Neural crest cell (in vitro differentiated cells): Measurements from ENCODE around the gene COG8. TPM values are rescaled to one million over a fixed set of nuclear protein-coding genes. Genes with fewer than 3 reads are reported as not detected.
"Not testable (repeated sequence)": the region's sequence is repeated elsewhere in the genome, so short reads cannot be mapped to it uniquely, and the experiment has no call there.

Source experiments
- DNase-seq: peaks from one replicate; pipeline ENCODE4 v3.0.0; 2021; ENCODE audit warnings: low read depth, mixed read lengths, low spot score
- H3K27ac Mint-ChIP-seq: one replicate; pipeline ENCODE4 v1.8.0; 2021; ENCODE audit warnings: mild to moderate bottlenecking, mixed read lengths; ENCODE audit not compliant: unreplicated experiment
- H3K27me3 Mint-ChIP-seq: 2 replicates; pipeline ENCODE4 v1.8.0; 2021; ENCODE audit warnings: low read depth, mild to moderate bottlenecking, mixed read lengths
- H3K36me3 Mint-ChIP-seq: 2 replicates; pipeline ENCODE4 v1.8.0; 2021; ENCODE audit warnings: low read depth, mild to moderate bottlenecking, mixed read lengths
- H3K4me1 Mint-ChIP-seq: 2 replicates; pipeline ENCODE4 v1.8.0; 2021; ENCODE audit warnings: mixed read lengths
- H3K4me3 Mint-ChIP-seq: one replicate; pipeline ENCODE4 v1.8.0; 2021; ENCODE audit warnings: mild to moderate bottlenecking, mixed read lengths
- H3K9me3 Mint-ChIP-seq: 2 replicates; pipeline ENCODE4 v1.8.0; 2021; ENCODE audit warnings: mixed read lengths
- total RNA-seq: library from RNA; stranded (reverse); gene quantifications from 2 replicates; pipeline ENCODE4 v1.2.1, GENCODE V29; 2021
- TF ChIP-seq, protein P1 (sequence below): fragments of 200-600 bp; sonication (generic); conservative IDR thresholded peaks from 2 replicates; pipeline ENCODE4 v1.5.0; 2021; ENCODE audit warnings: antibody characterized with exemption, mild to moderate bottlenecking

Gene COG8
- total RNA-seq, 1 donor from 2014 or later: 67.6 TPM

DNA sequence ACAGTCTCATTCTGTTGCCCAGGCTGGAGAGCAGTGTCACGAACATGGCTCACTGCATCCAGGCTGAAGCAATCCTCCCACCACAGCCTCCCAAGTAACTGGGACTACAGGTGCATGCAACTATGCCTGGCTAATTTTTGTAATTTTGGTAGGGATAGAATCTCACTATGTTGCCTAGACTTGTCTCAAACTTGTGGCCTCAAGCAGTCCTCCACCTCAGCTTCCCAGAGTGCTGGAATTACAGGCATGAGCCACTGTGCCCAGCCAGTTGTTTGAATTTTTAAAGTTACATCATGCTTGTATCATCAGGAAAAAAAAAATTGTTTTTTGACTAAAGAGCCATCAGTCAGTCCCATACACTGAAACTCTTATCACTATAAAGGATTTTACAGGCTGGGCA is 45.3 kb downstream of the COG8 start:
- Mint-ChIP-seq H3K27ac (no peak overlapping the region), H3K4me1 (no peaks in the 10 kb centered on the region), H3K9me3 (no peaks in the 10 kb centered on the region), H3K4me3 (no peak overlapping the region), H3K27me3 (no peaks in the 10 kb centered on the region), H3K36me3 (peaks cover 3% of the 10 kb centered on the region)
- TF ChIP-seq, protein P1, sequence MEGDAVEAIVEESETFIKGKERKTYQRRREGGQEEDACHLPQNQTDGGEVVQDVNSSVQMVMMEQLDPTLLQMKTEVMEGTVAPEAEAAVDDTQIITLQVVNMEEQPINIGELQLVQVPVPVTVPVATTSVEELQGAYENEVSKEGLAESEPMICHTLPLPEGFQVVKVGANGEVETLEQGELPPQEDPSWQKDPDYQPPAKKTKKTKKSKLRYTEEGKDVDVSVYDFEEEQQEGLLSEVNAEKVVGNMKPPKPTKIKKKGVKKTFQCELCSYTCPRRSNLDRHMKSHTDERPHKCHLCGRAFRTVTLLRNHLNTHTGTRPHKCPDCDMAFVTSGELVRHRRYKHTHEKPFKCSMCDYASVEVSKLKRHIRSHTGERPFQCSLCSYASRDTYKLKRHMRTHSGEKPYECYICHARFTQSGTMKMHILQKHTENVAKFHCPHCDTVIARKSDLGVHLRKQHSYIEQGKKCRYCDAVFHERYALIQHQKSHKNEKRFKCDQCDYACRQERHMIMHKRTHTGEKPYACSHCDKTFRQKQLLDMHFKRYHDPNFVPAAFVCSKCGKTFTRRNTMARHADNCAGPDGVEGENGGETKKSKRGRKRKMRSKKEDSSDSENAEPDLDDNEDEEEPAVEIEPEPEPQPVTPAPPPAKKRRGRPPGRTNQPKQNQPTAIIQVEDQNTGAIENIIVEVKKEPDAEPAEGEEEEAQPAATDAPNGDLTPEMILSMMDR: no peak
- DNase-seq: no peak

DNA sequence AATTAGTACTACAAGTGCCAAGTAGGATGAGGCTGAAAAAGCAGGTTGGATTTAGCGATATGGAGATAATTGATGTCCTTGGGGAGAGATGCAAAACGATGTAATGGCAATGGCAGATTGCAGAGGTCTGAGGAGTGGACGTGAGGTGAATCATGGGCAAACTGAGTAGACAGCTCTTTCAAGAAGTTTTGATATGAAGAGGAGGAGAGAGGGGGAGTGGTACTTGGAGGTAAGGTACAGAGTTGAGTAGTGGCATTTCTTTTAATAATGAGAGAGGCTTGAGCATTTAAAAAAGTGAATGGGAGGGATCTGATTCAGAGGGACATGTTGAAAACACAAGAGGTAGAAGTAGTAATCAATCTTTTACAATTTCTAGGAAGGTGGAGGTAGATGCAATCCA is 46.0 kb downstream of the COG8 start:
- Mint-ChIP-seq H3K36me3 (peaks cover 3% of the 10 kb centered on the region), H3K27me3 (no peaks in the 10 kb centered on the region), H3K4me1 (no peaks in the 10 kb centered on the region), H3K4me3 (no peak overlapping the region), H3K9me3 (no peaks in the 10 kb centered on the region), H3K27ac (no peak overlapping the region)
- TF ChIP-seq, protein P1: no peak
- DNase-seq: no peak

DNA sequence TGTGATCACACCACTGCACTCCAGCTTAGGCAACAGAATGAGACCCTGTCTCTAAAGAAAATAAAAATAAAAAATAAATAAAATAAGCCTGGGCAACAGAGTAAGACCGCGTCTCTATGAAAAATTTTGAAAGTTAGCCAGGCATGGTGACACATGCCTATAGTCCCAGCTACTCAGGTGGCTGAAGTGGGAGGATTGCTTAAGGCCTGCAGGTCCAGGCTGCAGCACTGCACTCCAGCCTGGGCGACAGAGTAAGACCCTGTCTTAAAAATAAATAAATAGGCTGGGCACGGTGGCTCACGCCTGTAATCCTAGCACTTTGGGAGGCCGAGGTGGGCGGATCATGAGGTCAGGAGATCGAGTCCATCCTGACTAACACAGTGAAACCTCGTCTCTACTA is 47.7 kb downstream of the COG8 start:
- DNase-seq, H3K27me3 Mint-ChIP-seq, H3K4me3 Mint-ChIP-seq, H3K27ac Mint-ChIP-seq, H3K9me3 Mint-ChIP-seq, H3K36me3 Mint-ChIP-seq, H3K4me1 Mint-ChIP-seq: not testable (repeated sequence)

DNA sequence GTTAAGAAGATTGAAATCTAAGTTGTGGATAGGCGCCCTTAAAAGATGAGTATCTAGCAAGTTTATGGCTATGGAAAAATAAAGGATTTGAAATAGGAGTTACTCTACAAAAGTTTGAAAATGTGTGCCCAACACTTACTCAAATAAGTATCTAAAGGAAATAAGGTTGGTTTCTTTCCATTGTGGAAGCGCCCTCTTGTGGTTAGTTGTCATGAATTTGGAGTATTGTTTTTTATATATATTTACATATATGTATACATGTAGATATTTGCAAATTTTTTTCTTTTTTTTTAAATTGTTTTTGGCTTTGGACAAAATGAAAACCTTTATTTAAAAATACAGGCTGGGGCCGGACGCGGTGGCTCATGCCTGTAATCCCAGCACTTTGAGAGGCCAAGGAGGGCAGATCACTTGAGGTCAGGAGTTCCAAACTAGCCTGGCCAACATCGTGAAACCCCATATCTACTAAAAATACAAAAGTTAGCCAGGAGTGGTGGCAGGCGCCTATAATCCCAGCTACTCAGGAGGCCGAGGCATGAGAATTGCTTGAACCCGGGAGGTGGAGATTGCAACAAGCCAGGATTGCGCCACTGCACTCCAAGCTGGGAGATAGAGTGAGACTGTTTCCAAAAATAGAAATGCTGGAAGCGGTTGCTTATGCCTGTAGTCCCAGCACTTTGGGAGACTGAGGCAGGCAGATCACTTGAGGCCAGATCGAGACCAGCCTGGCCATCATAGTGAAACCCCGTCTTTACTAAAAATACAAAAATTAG is 52.2 kb downstream of the COG8 start:
- H3K4me3 Mint-ChIP-seq: no peak overlapping the region
- TF ChIP-seq, protein P1: peak; percentile 83
- H3K36me3 Mint-ChIP-seq: peaks cover 6% of the 10 kb centered on the region
- H3K4me1 Mint-ChIP-seq: no peaks in the 10 kb centered on the region
- H3K27ac Mint-ChIP-seq: no peak overlapping the region
- no peaks in the 10 kb centered on the region for H3K9me3 Mint-ChIP-seq
- no peaks in the 10 kb centered on the region for H3K27me3 Mint-ChIP-seq
- peak; percentile 18 for DNase-seq

DNA sequence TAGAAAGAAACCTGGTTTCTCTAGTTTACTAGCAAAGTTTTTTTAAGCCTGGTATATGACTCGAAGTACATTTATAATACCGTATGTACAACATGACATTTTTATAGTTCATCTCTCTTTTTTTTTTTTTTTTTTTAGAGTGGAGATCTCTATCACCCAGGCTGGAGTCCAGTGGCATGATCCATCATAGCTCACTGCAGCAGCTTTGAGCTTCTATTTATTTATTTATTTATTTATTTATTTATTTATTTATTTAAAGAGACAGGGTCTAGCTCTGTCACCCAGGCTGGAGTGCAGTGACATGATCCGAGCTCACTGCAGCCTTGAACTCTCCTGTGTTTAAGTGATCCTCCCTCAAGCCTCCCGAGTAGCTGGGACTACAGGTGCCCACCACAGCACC is 54.1 kb downstream of the COG8 start:
- H3K4me1 Mint-ChIP-seq: no peaks in the 10 kb centered on the region
- TF ChIP-seq, protein P1: no peak
- no peaks in the 10 kb centered on the region for H3K27me3 Mint-ChIP-seq
- DNase-seq: no peak
- no peak overlapping the region for H3K27ac Mint-ChIP-seq
- H3K4me3 Mint-ChIP-seq: no peak overlapping the region
- no peaks in the 10 kb centered on the region for H3K9me3 Mint-ChIP-seq
- peaks cover 8% of the 10 kb centered on the region for H3K36me3 Mint-ChIP-seq

DNA sequence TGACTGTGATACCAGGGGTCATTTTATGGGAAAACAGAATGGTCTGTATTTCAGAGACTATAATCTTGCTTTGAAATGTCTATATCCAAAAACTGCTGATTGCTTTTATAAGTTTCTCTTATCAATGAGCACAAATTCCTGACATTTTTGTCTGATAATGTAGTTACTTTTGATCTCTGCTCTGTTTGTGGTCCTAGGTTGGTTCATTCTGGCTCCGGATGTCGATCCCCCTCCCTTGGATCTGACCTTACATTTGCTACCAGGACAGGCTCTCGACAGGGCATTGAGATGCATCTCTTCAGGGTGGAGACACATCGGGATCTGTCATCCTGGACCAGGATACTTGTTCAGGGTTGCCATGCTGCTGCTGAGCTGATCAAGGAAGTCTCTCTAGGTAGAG is 55.5 kb downstream of the COG8 start:
- no peak overlapping the region for H3K27ac Mint-ChIP-seq

More for the DNA sequence above, 55.5 kb downstream of the COG8 start:
- H3K9me3 Mint-ChIP-seq: no peaks in the 10 kb centered on the region
- peaks cover 5% of the 10 kb centered on the region for H3K36me3 Mint-ChIP-seq
- no peaks in the 10 kb centered on the region for H3K27me3 Mint-ChIP-seq
- no peaks in the 10 kb centered on the region for H3K4me1 Mint-ChIP-seq
- H3K4me3 Mint-ChIP-seq: no peak overlapping the region
- TF ChIP-seq, protein P1: no peak
- no peak for DNase-seq
